H1 (cell line): ENCODE results near the gene AP2B1. TPM values are rescaled to one million over a fixed set of nuclear protein-coding genes. Genes with fewer than 3 reads are reported as not detected.

Experiments used
- HDAC6 ChIP-seq: IDR thresholded peaks from one replicate; pipeline ENCODE4 v1.7.1; 2012; ENCODE audit warnings: low read depth, mild to moderate bottlenecking, inconsistent platforms, low read length, moderate library complexity
- JUND ChIP-seq: IDR thresholded peaks from 2 replicates; pipeline ENCODE4 v1.6.1; 2011; ENCODE audit warnings: mild to moderate bottlenecking, improper control_type of control experiment, low read length
- KDM4A ChIP-seq: IDR thresholded peaks from one replicate; pipeline ENCODE4 v1.7.1; 2012; ENCODE audit warnings: low read depth, mild to moderate bottlenecking, moderate library complexity, low read length, inconsistent platforms; ENCODE audit not compliant: severe bottlenecking
- POLR2AphosphoS5 ChIP-seq: IDR thresholded peaks from 2 replicates; pipeline ENCODE4 v1.6.1; 2011; ENCODE audit warnings: low read depth, low read length
- ZNF274 ChIP-seq: IDR thresholded peaks from 2 replicates; pipeline ENCODE4 v1.7.0; 2012; ENCODE audit warnings: low read length, borderline replicate concordance; ENCODE audit errors: extremely low read depth
- polyA plus RNA-seq, 7 experiments: library from polyadenylated mRNA; depleted of rRNA in 3 of 7; stranded (reverse) in 5 of 7; unstranded in 2 of 7; fragments of >200 nt in 5 of 7; fragments of 200-250 nt in 2 of 7; gene quantifications; 1 replicate in 5 of 7; 2 replicates in 1 of 7; 4 replicates in 1 of 7; pipeline versions ENCODE4 v1.2.1 to v1.2.3, GENCODE V29; 2011 to 2013; ENCODE audit warnings: missing spikeins in 2 of 7, mixed read lengths in 2 of 7
- total RNA-seq: library from RNA; stranded (reverse); fragmentation: NEBNext Ultra II Directional; extraction: Animal tissue kit (Norgen Biotek cat#: 25700); gene quantifications from 2 replicates; pipeline ENCODE4 v1.2.1, GENCODE V29; 2021

AP2B1 gene
- total and polyA plus RNA-seq, 2 of the 8 experiments (the other 6 are each of a cell fraction or from before 2014, with no cell fraction given) = 95.5 to 199 TPM

- no peak for TF ChIP-seq ZNF274
- TF ChIP-seq HDAC6 = no peak
- no peak for TF ChIP-seq JUND
- TF ChIP-seq KDM4A = no peak
- no peak for TF ChIP-seq POLR2AphosphoS5
Observed at GRCh38 chr17:35744830-35745229, 157.7 kb downstream of the AP2B1 start (continued).
